ENCODE measurements around the gene DMPK. TPM values are rescaled to one million over a fixed set of nuclear protein-coding genes. Genes with fewer than 3 reads are reported as not detected.
A peak's percentile ranks its signal among the peaks of the same experiment; 100 is the strongest.
"Not testable (repeated sequence)": the region's sequence is repeated elsewhere in the genome, so short reads cannot be mapped to it uniquely, and the experiment has no call there.

DMPK gene
- total RNA-seq, 1 donor from 2014 or later = 237 TPM

DNA sequence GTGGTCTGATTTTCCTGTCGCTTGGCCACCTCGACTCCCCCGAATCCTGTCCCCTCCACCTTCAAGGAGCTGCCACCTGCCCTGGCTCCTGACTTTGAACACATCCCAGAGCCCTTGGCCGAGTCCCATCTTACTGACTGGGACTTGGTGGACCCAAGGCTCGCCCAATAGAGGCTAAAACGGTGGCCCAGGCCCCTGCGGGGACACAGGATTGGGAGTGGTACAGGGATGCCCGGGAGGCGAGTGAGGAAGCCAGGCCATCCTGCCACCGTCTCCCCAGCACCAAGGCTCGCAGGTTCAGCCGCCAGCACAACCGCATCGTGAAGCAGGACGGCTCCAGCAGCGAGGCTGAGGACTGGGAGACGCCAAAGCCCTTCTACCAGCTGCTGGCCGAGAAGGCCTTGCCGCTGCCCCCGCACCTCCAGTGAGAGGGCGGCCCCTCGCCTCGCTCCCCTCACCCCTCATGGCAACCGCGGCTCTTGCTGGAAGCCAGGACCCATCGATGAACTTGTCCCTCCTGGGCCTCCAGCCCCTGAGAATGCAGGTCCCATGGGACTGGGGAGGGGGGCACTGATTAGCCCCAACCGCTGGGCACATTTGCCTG, 18.5 kb downstream of the DMPK start:
- ATAC-seq (ENCODE audit: poor library complexity) (no peak), DNase-seq (no peak)
- intact Hi-C loops (cut with DNase I) = no loop called here

DNA sequence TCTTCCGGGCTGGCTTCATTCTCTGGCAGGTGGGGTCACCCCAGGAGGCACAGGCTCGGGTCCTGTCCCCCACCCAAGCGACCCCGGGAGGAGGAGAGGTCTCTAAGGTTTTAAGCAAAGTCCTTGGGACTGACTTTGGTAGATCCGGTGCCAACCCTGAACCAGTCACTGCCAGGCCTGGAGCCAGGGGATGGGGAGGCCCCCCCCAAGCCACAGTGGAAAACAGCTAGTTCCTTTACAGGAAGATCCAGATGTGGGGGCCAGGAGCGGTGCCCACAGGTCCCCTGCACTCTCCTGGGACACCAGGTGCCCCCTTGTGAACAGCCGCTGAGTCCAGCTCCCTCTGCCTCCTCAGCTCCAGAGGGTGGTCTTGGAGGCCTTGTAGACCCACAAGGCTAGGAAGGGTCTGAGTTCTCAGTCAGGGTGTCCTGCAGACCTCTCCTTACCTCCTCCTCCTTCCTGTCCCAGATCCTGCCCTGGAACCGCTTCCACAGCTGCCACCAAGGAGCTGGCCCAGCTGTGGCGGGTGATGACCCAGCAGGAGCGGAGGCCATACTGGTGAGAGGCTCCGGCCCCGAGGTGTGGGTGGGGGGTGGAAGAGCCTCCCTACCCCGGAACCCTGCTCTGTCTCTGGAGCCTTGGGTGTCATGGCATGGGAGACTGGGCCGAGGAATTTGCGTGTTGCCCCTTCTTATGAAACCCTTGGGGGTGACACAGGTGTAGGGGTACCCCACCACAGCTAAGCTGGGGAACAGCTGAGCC, 19.2 kb downstream of the DMPK start:
- intact Hi-C loops (cut with DNase I) = no loop called here
- DNase-seq (no peak), ATAC-seq (ENCODE audit: poor library complexity) (no peak)

DNA sequence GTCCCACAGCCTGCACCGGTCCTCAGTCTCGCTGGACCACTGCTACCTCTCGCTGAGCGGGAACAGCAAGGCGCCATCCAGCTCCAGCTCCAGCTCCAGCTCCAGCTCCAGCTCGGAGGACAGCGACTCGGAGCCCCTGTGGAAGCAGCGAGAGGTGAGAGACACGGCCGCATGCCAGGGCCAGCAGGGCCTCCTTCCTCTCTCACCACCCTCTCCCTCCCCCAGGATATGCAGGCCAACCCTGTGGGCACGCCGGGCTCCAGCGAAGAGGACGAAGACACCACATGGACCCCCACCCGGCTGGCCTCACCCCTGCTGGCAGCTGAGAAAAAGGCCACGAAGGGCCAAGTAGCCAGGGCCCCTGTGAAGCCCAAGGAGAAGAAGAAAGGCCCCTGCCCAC, 20.6 kb downstream of the DMPK start:
- ATAC-seq (ENCODE audit: poor library complexity) = no peak
- intact Hi-C loops (cut with DNase I) = no loop called here
- DNase-seq = no peak

DNA sequence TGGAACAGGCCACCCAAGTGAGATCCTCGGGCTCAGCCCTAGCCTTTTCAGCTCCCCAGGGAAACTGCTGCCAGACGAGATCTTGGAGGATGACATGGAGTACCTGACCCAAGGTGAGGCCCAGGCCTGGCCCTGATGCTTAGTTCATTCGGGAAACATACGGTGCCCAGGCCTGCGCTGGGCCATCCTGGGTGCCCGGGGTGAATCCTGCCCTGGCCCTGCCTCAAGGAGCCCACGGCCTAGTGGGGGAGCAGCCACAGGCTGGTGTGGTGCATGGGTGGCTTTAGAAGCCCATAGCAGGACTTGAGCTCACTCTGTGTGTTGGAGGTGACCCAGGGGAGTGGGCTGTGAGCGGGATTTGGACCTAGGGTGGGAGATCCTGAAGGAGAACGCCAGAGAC, 23.4 kb downstream of the DMPK start:
- ATAC-seq (ENCODE audit: poor library complexity) (no peak), DNase-seq (no peak)
- intact Hi-C loops (cut with DNase I) = no loop called here

DNA sequence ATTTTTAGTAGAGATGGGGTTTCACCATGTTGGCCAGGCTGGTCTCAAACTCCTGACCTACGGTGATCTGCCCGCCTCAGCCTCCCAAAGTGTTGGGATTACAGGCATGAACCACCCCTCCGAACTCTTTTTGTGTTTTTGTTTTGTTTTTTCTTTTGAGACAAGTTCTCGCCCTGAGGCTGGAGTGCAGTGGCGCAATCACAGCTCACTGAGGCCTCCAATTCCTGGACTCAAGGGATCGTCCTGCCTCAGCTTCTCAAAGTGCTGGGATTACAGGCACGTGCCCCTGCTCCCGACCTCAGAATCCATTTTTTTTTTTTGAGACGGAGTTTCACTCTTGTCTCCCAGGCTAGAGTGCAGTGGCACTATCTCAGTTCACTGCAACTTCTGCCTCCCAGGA, 24.6 kb downstream of the DMPK start:
- DNase-seq (no peak), ATAC-seq (ENCODE audit: poor library complexity) (no peak)
- intact Hi-C loops (cut with DNase I) = no loop called here

DNA sequence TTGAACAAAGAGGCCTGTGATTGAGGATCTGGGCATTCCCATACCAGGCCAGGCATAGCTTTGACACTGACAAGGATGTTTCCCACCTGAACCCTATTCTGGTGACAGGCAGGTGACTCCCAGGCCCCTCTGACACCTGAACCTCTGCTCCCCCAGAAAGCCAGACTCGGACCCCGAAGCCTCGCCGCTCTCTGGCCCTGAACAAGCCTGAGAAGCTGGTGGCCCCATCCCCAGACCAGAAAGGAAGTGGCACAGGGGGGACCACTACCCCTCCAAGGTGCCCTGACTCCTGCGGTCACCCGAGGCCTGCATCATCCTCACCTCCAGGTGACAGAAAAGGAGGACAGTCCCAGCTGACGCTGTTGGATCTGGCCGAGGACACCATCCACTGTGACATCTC, 28.0 kb downstream of the DMPK start:
- DNase-seq (no peak), ATAC-seq (ENCODE audit: poor library complexity) (no peak)
- intact Hi-C loops (cut with DNase I) = no loop called here

DNA sequence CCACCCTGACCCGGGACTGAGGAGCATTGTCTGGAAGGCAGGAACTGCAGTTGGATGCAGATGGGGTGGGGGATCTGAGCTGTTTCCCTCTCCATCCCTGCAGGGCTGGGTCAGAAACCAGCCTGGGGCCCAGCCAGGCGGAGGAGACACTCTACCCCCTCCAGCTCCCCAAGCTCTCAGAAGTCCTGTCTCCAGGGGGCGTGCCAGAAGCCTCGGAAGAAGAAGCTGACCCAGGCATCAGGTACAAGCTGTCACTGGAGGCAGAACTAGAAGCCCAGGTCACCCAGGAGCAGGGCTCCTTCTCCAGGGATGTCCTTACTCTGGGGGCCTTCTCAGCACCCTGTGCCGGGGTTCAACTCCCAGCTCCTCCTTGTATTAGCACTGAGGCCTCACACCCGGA, 28.7 kb downstream of the DMPK start:
- intact Hi-C loops (cut with DNase I) = no loop called here
- ATAC-seq (ENCODE audit: poor library complexity) (no peak), DNase-seq (no peak)

- no peak for DNase-seq
- intact Hi-C loops (cut with DNase I) = no loop called here
- no peak for ATAC-seq (ENCODE audit: poor library complexity)
Observed at GRCh38 chr19:45752639-45753038, 29.7 kb downstream of the DMPK start.

DNA sequence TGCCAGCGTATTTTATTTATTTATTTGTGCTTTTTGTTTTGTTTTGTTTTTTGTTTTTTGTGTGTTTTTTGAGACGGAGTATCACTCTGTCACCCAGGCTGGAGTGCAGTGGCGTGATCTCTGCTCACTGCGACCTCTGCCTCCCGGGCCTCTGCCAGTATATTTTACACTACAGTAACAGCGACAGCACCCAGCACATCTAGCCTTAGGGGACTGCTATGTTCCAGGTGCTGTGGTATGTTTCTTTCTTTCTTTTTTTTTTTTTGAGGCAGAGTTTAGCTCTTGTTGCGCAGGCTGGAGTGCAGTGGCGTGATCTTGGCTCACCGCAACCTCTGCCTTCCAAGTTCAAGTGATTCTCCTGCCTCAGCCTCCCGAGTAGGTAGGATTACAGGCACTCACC, 30.8 kb downstream of the DMPK start:
- ATAC-seq (ENCODE audit: poor library complexity); intact Hi-C loops (cut with DNase I); DNase-seq: not testable (repeated sequence)

DNA sequence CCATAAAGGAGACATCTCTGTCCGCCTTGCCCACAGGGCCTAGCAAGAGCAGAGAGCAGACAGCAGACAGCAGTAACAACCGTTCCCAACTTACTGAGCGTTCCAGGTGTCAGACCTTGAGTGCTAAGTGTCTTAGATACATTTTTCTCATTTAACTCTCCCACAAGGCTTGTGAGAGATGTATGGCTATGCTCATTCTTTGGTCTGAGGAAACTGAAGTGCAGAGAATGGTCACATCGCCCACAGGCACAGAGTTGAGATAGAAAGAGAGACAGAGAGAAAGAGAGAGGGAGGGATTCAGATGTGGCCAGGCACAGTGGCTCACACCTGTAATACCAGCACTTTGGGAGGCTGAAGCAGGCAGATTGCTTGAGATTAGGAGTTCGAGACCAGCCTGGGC, 34.8 kb downstream of the DMPK start:
- ATAC-seq (ENCODE audit: poor library complexity) (no peak), DNase-seq (no peak)
- intact Hi-C loops (cut with DNase I) = no loop called here

DNA sequence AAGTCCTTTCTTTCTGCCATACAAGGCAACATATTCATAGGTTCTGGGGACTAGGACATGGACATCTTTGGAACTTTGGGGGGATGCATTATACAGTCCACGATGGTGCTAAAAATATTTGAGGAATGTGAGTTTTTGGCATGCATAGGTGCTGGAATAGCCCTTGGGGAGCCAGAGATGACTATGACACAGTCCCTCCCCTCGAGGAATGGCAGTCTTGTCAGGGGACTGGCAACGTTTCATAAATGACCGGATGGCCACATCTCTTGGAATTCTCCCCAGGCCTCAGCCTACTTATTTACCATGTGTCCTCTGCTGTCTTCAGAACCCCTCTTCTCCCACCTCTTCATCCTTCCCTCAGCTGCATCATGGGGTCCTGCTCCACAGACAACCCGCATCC, 35.4 kb downstream of the DMPK start:
- intact Hi-C loops (cut with DNase I) = no loop called here
- DNase-seq = no peak
- no peak for ATAC-seq (ENCODE audit: poor library complexity)

DNA sequence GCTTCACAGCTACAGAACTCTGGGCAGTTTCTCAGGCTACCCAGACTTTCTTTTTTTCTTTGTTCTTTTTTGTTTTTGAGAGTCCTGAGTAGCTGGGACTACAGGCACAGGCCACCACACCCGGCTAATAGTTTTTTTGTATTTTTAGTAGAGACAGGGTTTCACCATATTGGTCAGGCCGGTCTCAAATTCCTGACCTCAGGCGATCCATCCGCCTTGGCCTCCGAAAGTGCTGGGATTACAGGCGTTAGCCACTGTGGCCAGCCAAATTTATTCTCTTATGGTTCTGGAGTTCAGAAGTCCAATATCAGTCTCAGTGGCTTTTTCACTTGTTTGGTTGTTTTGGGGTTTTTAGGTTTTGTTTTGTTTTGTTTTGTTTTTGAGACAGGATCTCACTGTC, 36.7 kb downstream of the DMPK start:
- intact Hi-C loops (cut with DNase I) = no loop called here
- DNase-seq (no peak), ATAC-seq (ENCODE audit: poor library complexity) (no peak)

DNA sequence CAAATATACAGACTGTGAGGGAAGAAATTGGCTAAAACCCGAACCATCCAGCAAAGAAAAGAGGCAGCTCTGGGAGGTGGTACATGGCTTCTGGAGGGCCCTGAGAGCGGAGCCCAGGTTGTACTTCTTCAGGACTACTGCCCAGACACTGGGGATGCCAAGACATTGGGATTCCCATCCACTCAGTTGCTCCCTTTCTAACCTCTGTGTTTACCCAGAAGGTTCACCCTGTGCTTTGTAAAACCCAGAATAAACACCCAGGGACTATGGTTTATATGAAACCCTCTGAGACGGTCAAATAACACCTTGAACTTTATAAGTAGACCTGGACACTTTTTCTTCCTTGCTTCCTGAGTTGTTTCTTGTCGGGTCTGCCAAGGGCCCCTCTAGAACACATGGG, 39.3 kb downstream of the DMPK start:
- ATAC-seq (ENCODE audit: poor library complexity) (no peak), DNase-seq (no peak)
- intact Hi-C loops (cut with DNase I) = no loop called here

- DNase-seq (no peak), ATAC-seq (ENCODE audit: poor library complexity) (no peak)
- intact Hi-C loops (cut with DNase I) = no loop called here
Observed at GRCh38 chr19:45739498-45740439, 42.5 kb downstream of the DMPK start.

DNA sequence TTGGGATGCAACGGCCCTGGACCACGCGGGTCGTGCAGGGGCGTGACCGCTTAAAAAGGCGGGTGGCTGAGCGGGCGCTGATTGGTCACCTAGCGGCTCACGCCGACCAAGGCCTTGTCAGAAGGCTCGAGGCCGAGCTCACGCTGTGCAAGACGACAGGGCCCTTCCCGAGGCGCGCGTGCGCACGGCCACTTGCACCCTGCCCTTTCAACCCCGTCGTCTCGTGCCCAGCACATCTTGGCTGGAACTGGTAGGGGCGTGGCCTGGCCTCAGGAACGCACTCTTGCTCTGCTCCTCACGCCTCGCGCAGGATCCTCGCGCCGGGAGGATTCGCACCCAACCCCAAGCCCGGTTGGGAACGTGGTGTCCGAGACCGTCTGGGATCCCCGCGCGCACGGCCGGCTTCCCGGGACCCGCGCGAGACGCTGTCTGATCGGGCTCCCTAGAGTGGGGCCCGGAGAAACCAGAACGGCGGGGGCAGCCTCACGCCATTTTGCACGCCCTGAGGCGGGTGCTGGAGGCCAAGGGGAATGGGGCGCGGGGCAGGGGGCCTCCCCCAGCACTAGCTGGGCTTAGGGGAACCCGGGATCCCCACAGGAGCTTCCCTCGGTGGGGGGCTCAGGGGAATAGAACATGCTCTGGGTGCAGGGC, 49.0 kb downstream of the DMPK start, which contains the start of gene MEIOSIN:
TSS of gene MEIOSIN (plus strand) at position 280 of the 651 bp plus-strand sequence. CDS start 1,938 bp downstream, outside the sequence.
- no peak for DNase-seq
- intact Hi-C loops (cut with DNase I) = no loop called here
- ATAC-seq (ENCODE audit: poor library complexity) = no peak

GRCh38 chr19:45730368-45731288, 51.7 kb downstream of the DMPK start, which contains the start of gene FBXO46:
Gene FBXO46, minus strand, starts transcription at chr19:45730896. Its CDS starts 17,401 bp downstream, at chr19:45713495.
- intact Hi-C loops (cut with DNase I) = no loop called here
- peak; percentile 96 for DNase-seq
- peak; percentile 99 for ATAC-seq (ENCODE audit: poor library complexity)

DNA sequence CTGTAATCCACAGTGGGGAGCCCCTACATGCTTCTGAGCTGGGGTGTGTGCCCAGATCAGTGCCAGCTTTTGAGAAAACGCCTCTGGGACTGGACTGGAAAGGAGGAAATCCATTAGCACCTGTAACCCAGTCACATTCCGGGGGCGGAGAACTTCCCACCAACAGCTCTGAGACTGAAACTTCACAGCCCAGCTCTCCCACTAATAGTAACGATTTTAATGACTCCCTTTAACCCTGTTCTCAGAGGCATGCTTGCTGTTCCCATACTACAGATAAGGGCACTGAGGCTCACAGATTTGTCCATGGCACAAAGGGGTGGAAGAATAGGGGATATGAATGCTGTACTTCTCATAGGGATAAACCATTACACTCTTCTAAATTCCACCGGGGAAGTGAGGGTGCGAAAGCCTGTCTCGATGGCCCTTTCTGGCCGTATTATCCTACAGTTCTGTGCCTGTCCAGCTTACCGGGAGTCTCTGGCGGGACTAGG, 52.4 kb downstream of the DMPK start:
- DNase-seq (no peak), ATAC-seq (ENCODE audit: poor library complexity) (no peak)
- intact Hi-C loops (cut with DNase I) = no loop called here

DNA sequence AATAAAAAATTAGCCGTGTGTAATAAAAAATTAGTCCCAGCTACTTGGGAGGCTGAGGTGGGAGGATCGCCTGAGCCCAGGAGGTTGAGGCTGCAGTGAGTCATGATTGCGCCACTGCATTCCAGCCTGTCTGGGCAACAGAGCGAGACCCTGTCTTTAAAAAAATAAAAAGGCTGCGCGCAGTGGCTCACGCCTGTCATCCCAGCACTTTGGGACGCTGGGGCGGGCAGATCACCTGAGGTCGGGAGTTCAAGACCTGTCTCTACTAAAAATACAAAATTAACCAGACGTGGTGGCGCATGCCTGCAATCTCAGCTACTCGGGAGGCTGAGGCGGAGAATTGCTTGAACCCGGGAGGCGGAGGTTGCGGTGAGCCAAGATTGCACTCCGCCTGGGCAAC, 53.6 kb downstream of the DMPK start:
- intact Hi-C loops (cut with DNase I); DNase-seq; ATAC-seq (ENCODE audit: poor library complexity): not testable (repeated sequence)

Data from Right ventricle myocardium superior (tissue), 1 donor.